Brain microvascular endothelial cell (primary cell): ENCODE results near the gene TMEM120B.

ENCODE experiments used
- DNase-seq: peaks from one replicate; pipeline ENCODE4 v3.0.0-alpha.2; 2020
- H3K27ac ChIP-seq: fragments of 250-450 bp; sonication (Bioruptor Pico); 2 replicates; pipeline ENCODE4 v1.5.1; 2020; ENCODE audit warnings: mild to moderate bottlenecking, moderate library complexity
- H3K27me3 ChIP-seq: fragments of 250-450 bp; sonication (Bioruptor Pico); replicated peaks from 2 replicates; pipeline ENCODE4 v1.5.1; 2020; ENCODE audit warnings: mild to moderate bottlenecking
- H3K36me3 ChIP-seq: fragments of 250-450 bp; sonication (Bioruptor Pico); replicated peaks from 2 replicates; pipeline ENCODE4 v1.5.1; 2020; ENCODE audit warnings: mild to moderate bottlenecking
- H3K4me3 ChIP-seq: 2 replicates; pipeline ENCODE4 v1.5.1; 2011; ENCODE audit warnings: low read depth, mild to moderate bottlenecking, control low read depth, low read length, moderate library complexity
- CTCF ChIP-seq: IDR thresholded peaks from 2 replicates; pipeline ENCODE4 v1.5.1; 2011; ENCODE audit warnings: low read depth, mild to moderate bottlenecking, moderate library complexity, low read length, control low read depth, inconsistent platforms; ENCODE audit errors: missing control alignments
- in situ Hi-C: cut with HindIII; loops from 2 replicates; pipeline ENCODE4 v1.10.0; 2017; ENCODE audit warnings: low sequenced_read_pairs, low pct_ligation_motif_present

TMEM120B gene

DNA sequence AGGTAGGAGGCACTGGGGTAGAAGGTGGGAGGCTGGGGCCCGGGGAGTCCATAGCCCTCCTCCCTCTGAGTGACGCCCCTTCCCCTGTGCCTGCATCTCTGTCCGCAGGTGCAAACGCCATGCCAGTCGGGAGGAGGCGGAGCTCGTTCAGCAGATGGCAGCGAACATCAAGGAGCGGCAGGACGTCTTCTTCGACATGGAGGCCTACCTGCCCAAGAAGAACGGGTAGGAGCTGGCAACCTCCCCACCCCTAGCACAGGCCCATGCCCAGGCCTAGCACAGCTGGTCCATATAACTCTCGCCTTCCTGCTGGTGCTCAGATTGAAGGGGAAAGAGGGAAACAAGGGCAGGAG, 35.6 kb downstream of the TMEM120B start:
- Histone ChIP-seq H3K4me3 (no peak overlapping the region), H3K27me3 (no peaks in the 10 kb centered on the region), H3K36me3 (peaks cover 15% of the 10 kb centered on the region), H3K27ac (peak overlapping the region; percentile 67)
- no peak for DNase-seq
- in situ Hi-C loops = no loop called here
- TF ChIP-seq CTCF = no peak

- Histone ChIP-seq H3K27me3 (no peaks in the 10 kb centered on the region), H3K36me3 (peaks cover 15% of the 10 kb centered on the region), H3K4me3 (no peak overlapping the region), H3K27ac (peak overlapping the region; percentile 67)
- in situ Hi-C loops = no loop called here
- peak; percentile 93 for DNase-seq
- TF ChIP-seq CTCF = no peak
Observed at GRCh38 chr12:121748571-121749265, 36.2 kb downstream of the TMEM120B start.

DNA sequence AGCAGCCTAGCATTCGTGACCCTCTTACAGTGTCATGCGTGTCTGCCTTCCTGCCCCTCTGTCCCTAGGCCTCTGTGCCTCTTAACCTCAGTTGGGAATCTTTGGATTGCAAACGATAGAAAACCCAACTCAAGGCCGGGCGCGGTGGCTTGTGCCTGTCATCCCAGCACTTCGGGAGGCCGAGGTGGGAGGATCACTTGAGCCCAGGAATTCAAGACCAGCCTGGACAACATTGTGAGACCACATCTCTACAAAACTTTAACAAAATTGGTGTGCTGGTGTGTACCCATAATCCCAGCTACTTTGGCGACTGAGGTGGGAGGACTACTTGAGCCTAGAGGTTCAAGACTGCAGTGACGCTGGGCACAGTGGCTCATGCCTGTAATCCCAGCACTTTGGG, 36.7 kb downstream of the TMEM120B start:
- H3K27ac ChIP-seq = peak overlapping the region; percentile 67
- TF ChIP-seq CTCF = no peak
- in situ Hi-C loops = no loop called here
- no peak overlapping the region for H3K4me3 ChIP-seq
- no peaks in the 10 kb centered on the region for H3K27me3 ChIP-seq
- DNase-seq = no peak
- peaks cover 15% of the 10 kb centered on the region for H3K36me3 ChIP-seq

GRCh38 chr12:121750507-121750955, 38.0 kb downstream of the TMEM120B start:
- no peak for TF ChIP-seq CTCF
- Histone ChIP-seq H3K4me3 (no peak overlapping the region), H3K27ac (no peak overlapping the region), H3K27me3 (no peaks in the 10 kb centered on the region), H3K36me3 (peaks cover 17% of the 10 kb centered on the region)
- DNase-seq = no peak
- in situ Hi-C loops = no loop called here

- TF ChIP-seq CTCF = no peak
- no peak for DNase-seq
- in situ Hi-C loops = no loop called here
- Histone ChIP-seq H3K4me3 (no peak overlapping the region), H3K36me3 (peaks cover 17% of the 10 kb centered on the region), H3K27me3 (no peaks in the 10 kb centered on the region), H3K27ac (no peak overlapping the region)
Observed at GRCh38 chr12:121751034-121751433, 38.5 kb downstream of the TMEM120B start.
